HEK293 (cell line): ENCODE results near the gene TEF.

ENCODE experiments used
- GLI2 ChIP-seq: fragments of 450-650 bp; formaldehyde crosslinking; IDR thresholded peaks from 2 replicates; pipeline ENCODE4; 2017; ENCODE audit warnings: missing biosample characterization, missing genetic modification characterization, low read depth, borderline replicate concordance
- SCRT2 ChIP-seq: fragments of 450-650 bp; formaldehyde crosslinking; IDR thresholded peaks from 2 replicates; pipeline ENCODE4 v1.5.1; 2016; ENCODE audit warnings: missing biosample characterization, missing genetic modification characterization
- SETDB1 ChIP-seq: IDR thresholded peaks from one replicate; pipeline ENCODE4 v1.6.1; 2017; ENCODE audit warnings: mild to moderate bottlenecking, low read length, moderate library complexity, mixed read lengths; ENCODE audit not compliant: insufficient read length
- SP2 ChIP-seq: fragments of 450-650 bp; formaldehyde crosslinking; IDR thresholded peaks from 2 replicates; pipeline ENCODE4 v1.5.1; 2016; ENCODE audit warnings: missing biosample characterization, missing genetic modification characterization
- ZBTB48 ChIP-seq: fragments of 450-650 bp; formaldehyde crosslinking; IDR thresholded peaks from 2 replicates; pipeline ENCODE4 v1.5.1; 2016; ENCODE audit warnings: missing biosample characterization, missing genetic modification characterization
- ZEB2 ChIP-seq: fragments of 450-650 bp; formaldehyde crosslinking; IDR thresholded peaks from 2 replicates; pipeline ENCODE4 v1.5.1; 2016; ENCODE audit warnings: missing biosample characterization, missing genetic modification characterization
- ZNF10 ChIP-seq: fragments of 450-650 bp; formaldehyde crosslinking; IDR thresholded peaks from 2 replicates; pipeline ENCODE4 v1.5.1; 2017; ENCODE audit warnings: missing biosample characterization, missing genetic modification characterization
- ZNF114 ChIP-seq: fragments of 450-650 bp; formaldehyde crosslinking; IDR thresholded peaks from 2 replicates; pipeline ENCODE4 v1.5.0; 2017; ENCODE audit warnings: missing biosample characterization, missing genetic modification characterization
- ZNF157 ChIP-seq: fragments of 450-650 bp; formaldehyde crosslinking; IDR thresholded peaks from 2 replicates; pipeline ENCODE4 v1.5.1; 2016; ENCODE audit warnings: missing biosample characterization, missing genetic modification characterization
- ZNF19 ChIP-seq: fragments of 450-650 bp; formaldehyde crosslinking; IDR thresholded peaks from 2 replicates; pipeline ENCODE4; 2016; ENCODE audit warnings: missing biosample characterization, missing genetic modification characterization, low read depth
- ZNF223 ChIP-seq: fragments of 450-650 bp; formaldehyde crosslinking; IDR thresholded peaks from 2 replicates; pipeline ENCODE4 v1.5.1; 2016; ENCODE audit warnings: missing biosample characterization, missing genetic modification characterization
- ZNF311 ChIP-seq: fragments of 450-650 bp; formaldehyde crosslinking; IDR thresholded peaks from 2 replicates; pipeline ENCODE4 v1.5.1; 2017; ENCODE audit warnings: missing biosample characterization, missing genetic modification characterization, borderline replicate concordance
- ZNF324 ChIP-seq: fragments of 450-650 bp; formaldehyde crosslinking; IDR thresholded peaks from 2 replicates; pipeline ENCODE4 v1.5.1; 2016; ENCODE audit warnings: missing biosample characterization, missing genetic modification characterization
- ZNF350 ChIP-seq: fragments of 450-650 bp; formaldehyde crosslinking; IDR thresholded peaks from 2 replicates; pipeline ENCODE4 v1.5.0; 2017; ENCODE audit warnings: missing biosample characterization, mild to moderate bottlenecking, missing genetic modification characterization
- ZNF529 ChIP-seq: fragments of 450-650 bp; formaldehyde crosslinking; IDR thresholded peaks from 2 replicates; pipeline ENCODE4 v1.5.1; 2017; ENCODE audit warnings: missing genetic modification characterization, missing biosample characterization; ENCODE audit not compliant: insufficient replicate concordance
- ZNF596 ChIP-seq: fragments of 450-650 bp; IDR thresholded peaks from 2 replicates; pipeline ENCODE4 v1.5.0; 2018; ENCODE audit warnings: missing biosample characterization, mild to moderate bottlenecking, missing genetic modification characterization, moderate library complexity
- ZNF626 ChIP-seq: fragments of 450-650 bp; sonication (Bioruptor Pico); formaldehyde crosslinking; IDR thresholded peaks from 2 replicates; pipeline ENCODE4 v1.5.1; 2018; ENCODE audit warnings: missing biosample characterization, missing genetic modification characterization, inconsistent platforms
- ZNF747 ChIP-seq: fragments of 450-650 bp; formaldehyde crosslinking; IDR thresholded peaks from 2 replicates; pipeline ENCODE4 v1.5.1; 2016; ENCODE audit warnings: missing biosample characterization, missing genetic modification characterization
- ZNF791 ChIP-seq: fragments of 450-650 bp; formaldehyde crosslinking; IDR thresholded peaks from 2 replicates; pipeline ENCODE4 v1.5.1; 2016; ENCODE audit warnings: missing biosample characterization, missing genetic modification characterization
- TF ChIP-seq, protein P1 (sequence below): fragments of 450-650 bp; formaldehyde crosslinking; optimal IDR thresholded peaks from 2 replicates; pipeline ENCODE3; 2016; ENCODE audit warnings: missing biosample characterization, mild to moderate bottlenecking, missing genetic modification characterization
- TF ChIP-seq, protein P2 (sequence below): fragments of 450-650 bp; formaldehyde crosslinking; conservative IDR thresholded peaks from 2 replicates; pipeline ENCODE4 v1.5.1; 2016; ENCODE audit warnings: low read depth, missing biosample characterization, missing genetic modification characterization
- TF ChIP-seq, protein P3 (sequence below): fragments of 450-650 bp; formaldehyde crosslinking; IDR thresholded peaks from 2 replicates; pipeline ENCODE4 v1.5.1; 2016; ENCODE audit warnings: missing biosample characterization, missing genetic modification characterization
- TF ChIP-seq, protein P4 (sequence below): fragments of 450-650 bp; formaldehyde crosslinking; IDR thresholded peaks from 2 replicates; pipeline ENCODE4 v1.5.1; 2016; ENCODE audit warnings: missing biosample characterization, missing genetic modification characterization, borderline replicate concordance
- TF ChIP-seq, protein P5 (sequence below): IDR thresholded peaks from 2 replicates; pipeline ENCODE4 v1.6.1; 2011; ENCODE audit warnings: mild to moderate bottlenecking, low read depth, low read length, borderline replicate concordance
- TF ChIP-seq, protein P6 (sequence below): fragments of 450-650 bp; formaldehyde crosslinking; IDR thresholded peaks from 2 replicates; pipeline ENCODE4 v1.5.1; 2016; ENCODE audit warnings: missing biosample characterization, missing genetic modification characterization
- TF ChIP-seq, protein P7 (sequence below): fragments of 450-650 bp; IDR thresholded peaks from 2 replicates; pipeline ENCODE4 v1.5.1; 2018; ENCODE audit warnings: missing biosample characterization, missing genetic modification characterization

The TEF gene

DNA sequence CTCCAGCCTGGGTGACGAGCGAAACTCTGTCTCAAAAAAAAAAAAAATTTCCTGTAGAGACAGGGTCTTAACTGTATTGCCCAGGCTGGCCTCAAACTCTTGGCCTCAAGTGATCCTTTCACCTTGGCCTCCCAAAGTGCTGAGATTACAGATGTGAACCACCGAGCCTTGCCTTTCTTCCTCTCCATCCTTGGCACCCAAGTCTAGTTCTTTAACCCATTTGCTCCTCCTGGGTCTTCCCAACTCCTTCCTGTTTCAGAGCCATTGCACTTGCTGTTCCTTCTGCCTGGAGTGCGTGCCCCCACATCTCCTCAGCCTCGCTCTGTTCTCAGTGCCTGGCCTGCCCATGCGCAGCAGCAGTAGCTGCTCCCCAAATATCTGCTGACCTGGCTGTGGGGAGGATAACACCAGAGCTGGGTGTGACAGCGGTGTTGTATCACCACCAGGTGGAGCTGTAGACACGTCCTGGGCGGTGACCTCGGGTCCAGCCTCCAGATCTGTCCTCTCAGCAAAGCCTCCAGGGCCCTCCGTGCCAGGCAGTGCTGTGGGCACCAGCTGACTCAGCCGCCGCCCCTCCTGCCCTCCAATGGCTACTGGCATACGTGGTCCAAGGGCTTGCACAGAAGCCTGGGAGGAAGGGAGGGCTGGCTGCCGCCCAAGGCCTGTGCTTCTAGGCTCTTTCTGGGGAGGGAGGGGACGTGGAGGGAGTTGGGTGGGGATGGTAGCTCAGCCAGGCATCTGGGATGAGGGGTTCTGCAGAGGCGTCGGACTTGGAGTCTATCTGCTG, 22.0 kb downstream of the TEF start (continued):
- TF ChIP-seq ZNF350 (tag by site-specific recombination): no peak
- TF ChIP-seq, protein P1, sequence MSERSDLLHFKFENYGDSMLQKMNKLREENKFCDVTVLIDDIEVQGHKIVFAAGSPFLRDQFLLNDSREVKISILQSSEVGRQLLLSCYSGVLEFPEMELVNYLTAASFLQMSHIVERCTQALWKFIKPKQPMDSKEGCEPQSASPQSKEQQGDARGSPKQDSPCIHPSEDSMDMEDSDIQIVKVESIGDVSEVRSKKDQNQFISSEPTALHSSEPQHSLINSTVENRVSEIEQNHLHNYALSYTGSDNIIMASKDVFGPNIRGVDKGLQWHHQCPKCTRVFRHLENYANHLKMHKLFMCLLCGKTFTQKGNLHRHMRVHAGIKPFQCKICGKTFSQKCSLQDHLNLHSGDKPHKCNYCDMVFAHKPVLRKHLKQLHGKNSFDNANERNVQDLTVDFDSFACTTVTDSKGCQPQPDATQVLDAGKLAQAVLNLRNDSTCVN: no peak
- no peak for TF ChIP-seq SP2 (tag by site-specific recombination)
- no peak for TF ChIP-seq ZNF157 (tag by site-specific recombination)
- no peak for TF ChIP-seq ZNF223 (tag by site-specific recombination)
- TF ChIP-seq, protein P2, sequence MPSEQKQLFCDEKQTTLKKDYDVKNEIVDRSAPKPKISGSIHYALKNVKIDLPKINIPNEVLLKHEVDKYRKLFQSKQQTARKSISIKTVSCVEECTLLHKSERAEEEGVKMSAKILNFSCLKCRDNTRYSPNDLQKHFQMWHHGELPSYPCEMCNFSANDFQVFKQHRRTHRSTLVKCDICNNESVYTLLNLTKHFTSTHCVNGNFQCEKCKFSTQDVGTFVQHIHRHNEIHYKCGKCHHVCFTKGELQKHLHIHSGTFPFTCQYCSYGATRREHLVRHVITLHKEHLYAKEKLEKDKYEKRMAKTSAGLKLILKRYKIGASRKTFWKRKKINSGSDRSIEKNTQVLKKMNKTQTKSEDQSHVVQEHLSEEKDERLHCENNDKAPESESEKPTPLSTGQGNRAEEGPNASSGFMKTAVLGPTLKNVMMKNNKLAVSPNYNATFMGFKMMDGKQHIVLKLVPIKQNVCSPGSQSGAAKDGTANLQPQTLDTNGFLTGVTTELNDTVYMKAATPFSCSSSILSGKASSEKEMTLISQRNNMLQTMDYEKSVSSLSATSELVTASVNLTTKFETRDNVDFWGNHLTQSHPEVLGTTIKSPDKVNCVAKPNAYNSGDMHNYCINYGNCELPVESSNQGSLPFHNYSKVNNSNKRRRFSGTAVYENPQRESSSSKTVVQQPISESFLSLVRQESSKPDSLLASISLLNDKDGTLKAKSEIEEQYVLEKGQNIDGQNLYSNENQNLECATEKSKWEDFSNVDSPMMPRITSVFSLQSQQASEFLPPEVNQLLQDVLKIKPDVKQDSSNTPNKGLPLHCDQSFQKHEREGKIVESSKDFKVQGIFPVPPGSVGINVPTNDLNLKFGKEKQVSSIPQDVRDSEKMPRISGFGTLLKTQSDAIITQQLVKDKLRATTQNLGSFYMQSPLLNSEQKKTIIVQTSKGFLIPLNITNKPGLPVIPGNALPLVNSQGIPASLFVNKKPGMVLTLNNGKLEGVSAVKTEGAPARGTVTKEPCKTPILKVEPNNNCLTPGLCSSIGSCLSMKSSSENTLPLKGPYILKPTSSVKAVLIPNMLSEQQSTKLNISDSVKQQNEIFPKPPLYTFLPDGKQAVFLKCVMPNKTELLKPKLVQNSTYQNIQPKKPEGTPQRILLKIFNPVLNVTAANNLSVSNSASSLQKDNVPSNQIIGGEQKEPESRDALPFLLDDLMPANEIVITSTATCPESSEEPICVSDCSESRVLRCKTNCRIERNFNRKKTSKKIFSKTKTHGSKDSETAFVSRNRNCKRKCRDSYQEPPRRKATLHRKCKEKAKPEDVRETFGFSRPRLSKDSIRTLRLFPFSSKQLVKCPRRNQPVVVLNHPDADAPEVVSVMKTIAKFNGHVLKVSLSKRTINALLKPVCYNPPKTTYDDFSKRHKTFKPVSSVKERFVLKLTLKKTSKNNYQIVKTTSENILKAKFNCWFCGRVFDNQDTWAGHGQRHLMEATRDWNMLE: no peak
- TF ChIP-seq, protein P3, sequence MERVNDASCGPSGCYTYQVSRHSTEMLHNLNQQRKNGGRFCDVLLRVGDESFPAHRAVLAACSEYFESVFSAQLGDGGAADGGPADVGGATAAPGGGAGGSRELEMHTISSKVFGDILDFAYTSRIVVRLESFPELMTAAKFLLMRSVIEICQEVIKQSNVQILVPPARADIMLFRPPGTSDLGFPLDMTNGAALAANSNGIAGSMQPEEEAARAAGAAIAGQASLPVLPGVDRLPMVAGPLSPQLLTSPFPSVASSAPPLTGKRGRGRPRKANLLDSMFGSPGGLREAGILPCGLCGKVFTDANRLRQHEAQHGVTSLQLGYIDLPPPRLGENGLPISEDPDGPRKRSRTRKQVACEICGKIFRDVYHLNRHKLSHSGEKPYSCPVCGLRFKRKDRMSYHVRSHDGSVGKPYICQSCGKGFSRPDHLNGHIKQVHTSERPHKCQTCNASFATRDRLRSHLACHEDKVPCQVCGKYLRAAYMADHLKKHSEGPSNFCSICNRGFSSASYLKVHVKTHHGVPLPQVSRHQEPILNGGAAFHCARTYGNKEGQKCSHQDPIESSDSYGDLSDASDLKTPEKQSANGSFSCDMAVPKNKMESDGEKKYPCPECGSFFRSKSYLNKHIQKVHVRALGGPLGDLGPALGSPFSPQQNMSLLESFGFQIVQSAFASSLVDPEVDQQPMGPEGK (tag by site-specific recombination): peak; percentile 57
- TF ChIP-seq ZNF791 (tag by site-specific recombination): no peak
- TF ChIP-seq, protein P4, sequence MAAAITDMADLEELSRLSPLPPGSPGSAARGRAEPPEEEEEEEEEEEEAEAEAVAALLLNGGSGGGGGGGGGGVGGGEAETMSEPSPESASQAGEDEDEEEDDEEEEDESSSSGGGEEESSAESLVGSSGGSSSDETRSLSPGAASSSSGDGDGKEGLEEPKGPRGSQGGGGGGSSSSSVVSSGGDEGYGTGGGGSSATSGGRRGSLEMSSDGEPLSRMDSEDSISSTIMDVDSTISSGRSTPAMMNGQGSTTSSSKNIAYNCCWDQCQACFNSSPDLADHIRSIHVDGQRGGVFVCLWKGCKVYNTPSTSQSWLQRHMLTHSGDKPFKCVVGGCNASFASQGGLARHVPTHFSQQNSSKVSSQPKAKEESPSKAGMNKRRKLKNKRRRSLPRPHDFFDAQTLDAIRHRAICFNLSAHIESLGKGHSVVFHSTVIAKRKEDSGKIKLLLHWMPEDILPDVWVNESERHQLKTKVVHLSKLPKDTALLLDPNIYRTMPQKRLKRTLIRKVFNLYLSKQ (tag by site-specific recombination): no peak
- TF ChIP-seq, protein P5, sequence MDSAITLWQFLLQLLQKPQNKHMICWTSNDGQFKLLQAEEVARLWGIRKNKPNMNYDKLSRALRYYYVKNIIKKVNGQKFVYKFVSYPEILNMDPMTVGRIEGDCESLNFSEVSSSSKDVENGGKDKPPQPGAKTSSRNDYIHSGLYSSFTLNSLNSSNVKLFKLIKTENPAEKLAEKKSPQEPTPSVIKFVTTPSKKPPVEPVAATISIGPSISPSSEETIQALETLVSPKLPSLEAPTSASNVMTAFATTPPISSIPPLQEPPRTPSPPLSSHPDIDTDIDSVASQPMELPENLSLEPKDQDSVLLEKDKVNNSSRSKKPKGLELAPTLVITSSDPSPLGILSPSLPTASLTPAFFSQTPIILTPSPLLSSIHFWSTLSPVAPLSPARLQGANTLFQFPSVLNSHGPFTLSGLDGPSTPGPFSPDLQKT: no peak
- TF ChIP-seq, protein P6, sequence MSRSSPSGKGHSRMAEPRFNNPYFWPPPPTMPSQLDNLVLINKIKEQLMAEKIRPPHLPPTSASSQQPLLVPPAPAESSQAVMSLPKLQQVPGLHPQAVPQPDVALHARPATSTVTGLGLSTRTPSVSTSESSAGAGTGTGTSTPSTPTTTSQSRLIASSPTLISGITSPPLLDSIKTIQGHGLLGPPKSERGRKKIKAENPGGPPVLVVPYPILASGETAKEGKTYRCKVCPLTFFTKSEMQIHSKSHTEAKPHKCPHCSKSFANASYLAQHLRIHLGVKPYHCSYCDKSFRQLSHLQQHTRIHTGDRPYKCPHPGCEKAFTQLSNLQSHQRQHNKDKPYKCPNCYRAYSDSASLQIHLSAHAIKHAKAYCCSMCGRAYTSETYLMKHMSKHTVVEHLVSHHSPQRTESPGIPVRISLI: no peak
- no peak for TF ChIP-seq ZNF19 (tag by site-specific recombination)
- no peak for TF ChIP-seq SETDB1
- no peak for TF ChIP-seq ZNF529 (tag by site-specific recombination)
- no peak for TF ChIP-seq ZNF747 (tag by site-specific recombination)
- no peak for TF ChIP-seq SCRT2
- TF ChIP-seq ZBTB48 (tag by site-specific recombination): no peak
- TF ChIP-seq ZNF10 (tag by site-specific recombination): no peak
- TF ChIP-seq ZNF324 (tag by site-specific recombination): peak; percentile 54; the same call in 1 of the 2 replicates
- no peak for TF ChIP-seq ZNF626
- no peak for TF ChIP-seq ZNF114
- no peak for TF ChIP-seq GLI2
- TF ChIP-seq ZNF311 (tag by site-specific recombination): no peak
- TF ChIP-seq, protein P7, sequence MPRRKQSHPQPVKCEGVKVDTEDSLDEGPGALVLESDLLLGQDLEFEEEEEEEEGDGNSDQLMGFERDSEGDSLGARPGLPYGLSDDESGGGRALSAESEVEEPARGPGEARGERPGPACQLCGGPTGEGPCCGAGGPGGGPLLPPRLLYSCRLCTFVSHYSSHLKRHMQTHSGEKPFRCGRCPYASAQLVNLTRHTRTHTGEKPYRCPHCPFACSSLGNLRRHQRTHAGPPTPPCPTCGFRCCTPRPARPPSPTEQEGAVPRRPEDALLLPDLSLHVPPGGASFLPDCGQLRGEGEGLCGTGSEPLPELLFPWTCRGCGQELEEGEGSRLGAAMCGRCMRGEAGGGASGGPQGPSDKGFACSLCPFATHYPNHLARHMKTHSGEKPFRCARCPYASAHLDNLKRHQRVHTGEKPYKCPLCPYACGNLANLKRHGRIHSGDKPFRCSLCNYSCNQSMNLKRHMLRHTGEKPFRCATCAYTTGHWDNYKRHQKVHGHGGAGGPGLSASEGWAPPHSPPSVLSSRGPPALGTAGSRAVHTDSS (tag by site-specific recombination): no peak
- no peak for TF ChIP-seq ZNF596 (tag by site-specific recombination)
- TF ChIP-seq ZEB2 (tag by site-specific recombination): 0 out of 2 replicates have a peak, but pooled peaks have one; percentile 29
